Ovary (tissue), 9 donors: ENCODE results near the gene MAP6. TPM values are rescaled to one million over a fixed set of nuclear protein-coding genes. Genes with fewer than 3 reads are reported as not detected.

Experiments
- DNase-seq, 5 donors: peaks; one replicate each; pipeline ENCODE4 v3.0.0-alpha.2; 2019 to 2020
- H3K27ac ChIP-seq, 2 donors: fragments of 200-600 bp; one replicate each; pipeline versions ENCODE4 v1.5.1 to v1.8.0; 2019 to 2022
- H3K27me3 ChIP-seq: fragments of 200-600 bp; one replicate; pipeline ENCODE4 v1.8.0; 2022
- H3K36me3 ChIP-seq: fragments of 200-600 bp; sonication (generic); one replicate; pipeline ENCODE4 v1.5.1; 2019
- H3K4me1 ChIP-seq: one replicate; pipeline ENCODE4 v1.8.1; 2013; ENCODE audit warnings: mild to moderate bottlenecking, moderate library complexity; ENCODE audit not compliant: insufficient read depth
- H3K4me3 ChIP-seq: fragments of 200-600 bp; sonication (generic); one replicate; pipeline ENCODE4 v1.5.1; 2017
- H3K9me3 ChIP-seq, 2 donors: fragments of 200-600 bp in 1 of 2; sonication (generic) in 1 of 2; one replicate each; pipeline versions ENCODE4 v1.5.1 to v1.8.1; 2013 to 2019; ENCODE audit warnings: mild to moderate bottlenecking in 1 of 2, moderate library complexity in 1 of 2
- CTCF ChIP-seq, 3 donors: fragments of 450-650 bp in 2 of 3; fragments of 200-600 bp in 1 of 3; IDR thresholded peaks; one replicate each; pipeline versions ENCODE4 v1.5.1 to v1.8.0; 2016 to 2022; ENCODE audit warnings: antibody characterized with exemption in 3 of 3, mild to moderate bottlenecking in 1 of 3
- EP300 ChIP-seq: sonication (generic); formaldehyde crosslinking; IDR thresholded peaks from one replicate; pipeline ENCODE4 v1.6.1; 2017; ENCODE audit warnings: antibody characterized with exemption
- POLR2A ChIP-seq: fragments of 450-650 bp; IDR thresholded peaks from one replicate; pipeline ENCODE4 v1.6.1; 2017; ENCODE audit warnings: antibody characterized with exemption, mild to moderate bottlenecking, moderate library complexity
- WGBS, 3 donors: extraction: QIAGEN DNeasy Blood & Tissue Kit in 1 of 3; methylation state at CpG; one replicate each; pipeline versions ENCODE4 v1.1.5 to v1.1.7; 2013 to 2017; 5-methylcytosine and 5-hydroxymethylcytosine counted together
- intact Hi-C, 4 donors: fragments of 100-400 bp; cut with DNase I; formaldehyde crosslinking; loops; one replicate each; pipeline versions ENCODE4 v1.11.0 to v1.15.1; 2022 to 2023
- polyA plus RNA-seq, 2 donors: library from polyadenylated mRNA; stranded (reverse); fragments of 200-250 nt in 1 of 2; fragments of 350-450 nt in 1 of 2; fragmentation: Illumina TruSeq in 1 of 2; extraction: RNeasy Lipid Tissue Mini Kit (QIAGEN cat#74804) in 1 of 2; gene quantifications; one replicate each; pipeline ENCODE4 v1.2.3, GENCODE V29; 2013 to 2014
- total RNA-seq, 7 donors: library from RNA; depleted of rRNA in 2 of 7; stranded (reverse); fragments of >200 nt in 2 of 7; fragmentation: NEBNext Ultra II Directional in 3 of 7; extraction: Animal tissue kit (Norgen Biotek cat#: 25700) in 3 of 7; gene quantifications; one replicate each; pipeline versions ENCODE4 v1.1.0 to v1.2.4, GENCODE V29; 2016 to 2023
- donor health status: DM: no; HTN: no; CAD: no; lungs with moderate emphysema.
- donor health status: DM: no; HTN: no; CAD: no.
- donor health status: Bipolar disorder and iron deficiency.
- donor health status: DM: yes; HTN: yes; CAD: no.
- donor health status: DM: no; HTN: no; CAD: no.
- donor health status: DM: yes; HTN: yes; CAD: no.

The MAP6 gene
- total and polyA plus RNA-seq, 9 donors, result 2.1 to 18.7 (median 8.8) TPM

- no peak overlapping the region for H3K27ac ChIP-seq
- no peaks in the 10 kb centered on the region for H3K36me3 ChIP-seq
- 0 to 1% (median 0%) methylated on average over 46 to 73 of the region's 73 CpGs for WGBS, 3 donors
- H3K9me3 ChIP-seq, result no peaks in the 10 kb centered on the region
- no peak for TF ChIP-seq POLR2A
- TF ChIP-seq CTCF (IDR thresholded peaks at IDR 0.05), result no peak
- no peak for TF ChIP-seq EP300
- peak; percentile 57 to 82 (median 77) for DNase-seq
- peak overlapping the region; percentile 35 for H3K4me3 ChIP-seq
- peaks cover 8% of the 10 kb centered on the region for H3K4me1 ChIP-seq
- H3K27me3 ChIP-seq, result no peaks in the 10 kb centered on the region
- intact Hi-C loops, result loop anchor here in 2 of 4 donors (10.0 kb wide), 1 partner anchor 123 kb away; no protein-coding TSS in a partner anchor
Measured at GRCh38 chr11:75667831-75668450, 897 bp downstream of the MAP6 start.

GRCh38 chr11:75667255-75667830 is 1.5 kb downstream of the MAP6 start:
- intact Hi-C loops, result loop anchor here in 2 of 4 donors (10.0 kb wide), 1 partner anchor 123 kb away; no protein-coding TSS in a partner anchor
- H3K36me3 ChIP-seq, result no peaks in the 10 kb centered on the region

GRCh38 chr11:75665990-75666389 is 2.8 kb downstream of the MAP6 start:
- Histone ChIP-seq H3K36me3 (no peaks in the 10 kb centered on the region), H3K4me1 (peaks cover 8% of the 10 kb centered on the region), H3K27ac (no peak overlapping the region), H3K27me3 (no peaks in the 10 kb centered on the region), H3K4me3 (no peak overlapping the region), H3K9me3 (no peaks in the 10 kb centered on the region)
- no peak for TF ChIP-seq EP300
- TF ChIP-seq POLR2A, result no peak
- no peak for TF ChIP-seq CTCF (IDR thresholded peaks at IDR 0.05)
- WGBS, 3 donors, result 95 to 96% (median 95%) methylated on average over 3 of the region's 3 CpGs
- intact Hi-C loops, result loop anchor here in 2 of 4 donors (10.0 kb wide), 1 partner anchor 121 kb away; no protein-coding TSS in a partner anchor
- no peak for DNase-seq

More at GRCh38 chr11:75667255-75667830, 1.5 kb downstream of the MAP6 start:
- Histone ChIP-seq H3K4me1 (peaks cover 8% of the 10 kb centered on the region), H3K9me3 (no peaks in the 10 kb centered on the region), H3K27ac (no peak overlapping the region), H3K4me3 (peak overlapping the region; percentile 35), H3K27me3 (no peaks in the 10 kb centered on the region)
- DNase-seq, result peak in 4 of 5 donors; percentile 14 to 51 (median 30)
- TF ChIP-seq CTCF (IDR thresholded peaks at IDR 0.05) (no peak), EP300 (no peak), POLR2A (no peak)
- WGBS, 3 donors, result 3 to 6% (median 3%) methylated on average over 29 to 63 of the region's 63 CpGs

GRCh38 chr11:75665126-75665525 is 3.7 kb downstream of the MAP6 start:
- Histone ChIP-seq H3K4me1 (peaks cover 8% of the 10 kb centered on the region), H3K4me3 (no peak overlapping the region), H3K27ac (no peak overlapping the region), H3K9me3 (no peaks in the 10 kb centered on the region), H3K27me3 (no peaks in the 10 kb centered on the region), H3K36me3 (no peaks in the 10 kb centered on the region)
- WGBS, 3 donors, result 85 to 93% (median 92%) methylated on average over 3 of the region's 3 CpGs
- no peak for DNase-seq
- intact Hi-C loops, result loop anchor here in 2 of 4 donors (10.0 kb wide), 1 partner anchor 120 kb away; no protein-coding TSS in a partner anchor
- TF ChIP-seq EP300, result no peak
- TF ChIP-seq CTCF (IDR thresholded peaks at IDR 0.05), result no peak
